Stimulated activated memory B cell treated with anti-CD40 and anti-IgM and Interleukin-4, amounts not matched to agents 10 μg/mL and 1 μg/mL and 100 μg/mL, for 72 hours (primary cell): ENCODE results near the gene METTL16.

ENCODE experiments used
- ATAC-seq: fragments of 150-1000 bp; cut with Tn5 transposase; 2 replicates; pipeline ENCODE4 v1.10.0; 2021
- H3K27ac Mint-ChIP-seq: one replicate; pipeline ENCODE4 v1.8.0; 2022; ENCODE audit warnings: mild to moderate bottlenecking, mixed read lengths
- H3K27me3 Mint-ChIP-seq: one replicate; pipeline ENCODE4 v1.8.0; 2022; ENCODE audit warnings: mixed read lengths
- H3K36me3 Mint-ChIP-seq: one replicate; pipeline ENCODE4 v1.8.0; 2022; ENCODE audit warnings: mixed read lengths
- H3K4me1 Mint-ChIP-seq: one replicate; pipeline ENCODE4 v1.8.0; 2022; ENCODE audit warnings: mixed read lengths
- H3K4me3 Mint-ChIP-seq: one replicate; pipeline ENCODE4 v1.8.0; 2022; ENCODE audit warnings: mild to moderate bottlenecking, moderate library complexity, mixed read lengths
- H3K9me3 Mint-ChIP-seq: one replicate; pipeline ENCODE4 v1.8.0; 2022; ENCODE audit warnings: mixed read lengths

METTL16 gene

DNA sequence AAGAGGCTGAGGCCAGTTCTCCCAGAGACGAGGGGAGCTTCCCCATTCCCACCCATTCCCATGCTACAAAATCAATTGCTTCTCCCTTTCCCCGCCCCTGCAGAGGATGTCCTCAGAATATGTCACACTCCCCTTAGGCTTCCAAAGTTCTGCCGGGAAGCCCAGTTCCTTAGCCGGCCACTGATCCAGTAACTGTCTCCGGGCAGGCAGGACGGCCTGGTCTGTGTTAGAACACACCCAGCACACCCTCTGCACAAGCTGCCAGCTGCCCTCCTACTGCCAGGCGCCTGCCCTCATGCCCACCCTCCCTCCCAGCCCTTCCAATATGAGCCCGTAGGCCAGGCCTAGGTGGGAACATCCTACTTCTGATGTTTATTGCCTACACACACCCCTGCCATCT, 143.3 kb downstream of the METTL16 start:
- peaks cover 39% of the 10 kb centered on the region for H3K36me3 Mint-ChIP-seq
- ATAC-seq = no peak
- H3K4me3 Mint-ChIP-seq = no peak overlapping the region
- no peaks in the 10 kb centered on the region for H3K27me3 Mint-ChIP-seq
- no peaks in the 10 kb centered on the region for H3K4me1 Mint-ChIP-seq
- no peaks in the 10 kb centered on the region for H3K9me3 Mint-ChIP-seq
- no peak overlapping the region for H3K27ac Mint-ChIP-seq

GRCh38 chr17:2366747-2367494, 144.8 kb downstream of the METTL16 start:
- Mint-ChIP-seq H3K36me3 (peaks cover 45% of the 10 kb centered on the region), H3K27ac (no peak overlapping the region), H3K27me3 (no peaks in the 10 kb centered on the region), H3K9me3 (no peaks in the 10 kb centered on the region), H3K4me3 (no peak overlapping the region), H3K4me1 (no peaks in the 10 kb centered on the region)
- ATAC-seq = no peak
